Left lobe of liver (tissue), 2 donors: Measurements from ENCODE around the gene MAK. TPM values are rescaled to one million over a fixed set of nuclear protein-coding genes. Genes with fewer than 3 reads are reported as not detected.
"Not testable (repeated sequence)": the region's sequence is repeated elsewhere in the genome, so short reads cannot be mapped to it uniquely, and the experiment has no call there.

Experiments used
- ATAC-seq: fragments of 200-7000 bp; cut with Tn5 transposase; one replicate; pipeline ENCODE4 v1.9.1; 2020; ENCODE audit warnings: mild to moderate bottlenecking, moderate library complexity
- DNase-seq: peaks from one replicate; pipeline ENCODE4 v3.0.0-alpha.2; 2020; ENCODE audit warnings: low spot score
- total RNA-seq: library from RNA; stranded (reverse); gene quantifications from one replicate; pipeline ENCODE4 v1.2.1, GENCODE V29; 2021
- donor health status: DM: no; HTN: no; CAD: no; lungs with moderate emphysema.
- donor health status: DM: no; HTN: yes; CAD: no.

Gene MAK
- total RNA-seq, 1 donor from 2014 or later: not detected

- no peak for ATAC-seq
- DNase-seq: no peak
These were observed 45.3 kb downstream of the MAK start for GRCh38 chr6:10793035-10793434.

- no peak for DNase-seq
- ATAC-seq: no peak
These were observed 46.2 kb downstream of the MAK start for GRCh38 chr6:10792101-10792500.

GRCh38 chr6:10791673-10792072 lies 46.7 kb downstream of the MAK start:
- DNase-seq: no peak
- ATAC-seq: no peak

GRCh38 chr6:10779076-10779475 lies 59.3 kb downstream of the MAK start:
- ATAC-seq (no peak), DNase-seq (no peak)

GRCh38 chr6:10778230-10778629 lies 60.1 kb downstream of the MAK start:
- no peak for ATAC-seq
- no peak for DNase-seq

- ATAC-seq: no peak
These were observed 66.9 kb downstream of the MAK start for GRCh38 chr6:10771371-10771894.

GRCh38 chr6:10769419-10769818 lies 68.9 kb downstream of the MAK start:
- no peak for DNase-seq
- no peak for ATAC-seq

More at GRCh38 chr6:10771371-10771894, 66.9 kb downstream of the MAK start:
- no peak for DNase-seq

- DNase-seq: no peak
- no peak for ATAC-seq
These were observed 75.3 kb downstream of the MAK start for GRCh38 chr6:10763006-10763405.

GRCh38 chr6:10759884-10760329 lies 78.4 kb downstream of the MAK start:
- DNase-seq (no peak), ATAC-seq (no peak)

- DNase-seq (no peak), ATAC-seq (peak; percentile 56)
These were observed 79.0 kb downstream of the MAK start for GRCh38 chr6:10759312-10759839.

GRCh38 chr6:10756085-10756484 lies 82.3 kb downstream of the MAK start:
- DNase-seq: no peak
- no peak for ATAC-seq

- not testable (repeated sequence) for ATAC-seq
- peak; percentile 12 for DNase-seq
These were observed 86.6 kb downstream of the MAK start for GRCh38 chr6:10751757-10752156.

- not testable (repeated sequence) for ATAC-seq, DNase-seq
These were observed 87.8 kb downstream of the MAK start for GRCh38 chr6:10750568-10750967.

- ATAC-seq (no peak), DNase-seq (peak; percentile 18)
These were observed 88.6 kb downstream of the MAK start for GRCh38 chr6:10749734-10750133.

- peak; percentile 100 for DNase-seq
- peak; percentile 99 for ATAC-seq
These were observed 90.9 kb downstream of the MAK start, which contains the start of gene TMEM14B for GRCh38 chr6:10747251-10747972. Gene TMEM14B, plus strand, starts transcription at chr6:10747805. Its CDS starts 1,441 bp downstream, at chr6:10749246.

- ATAC-seq: no peak
- DNase-seq: no peak
These were observed 91.5 kb downstream of the MAK start for GRCh38 chr6:10746915-10747250.

GRCh38 chr6:10745116-10745515 lies 93.2 kb downstream of the MAK start:
- DNase-seq: peak; percentile 12
- ATAC-seq: no peak

GRCh38 chr6:10743515-10743914 lies 94.8 kb downstream of the MAK start:
- DNase-seq: no peak
- ATAC-seq: no peak

GRCh38 chr6:10742251-10742650 lies 96.1 kb downstream of the MAK start:
- DNase-seq (no peak), ATAC-seq (no peak)

- ATAC-seq, DNase-seq: not testable (repeated sequence)
These were observed 96.7 kb downstream of the MAK start for GRCh38 chr6:10741643-10742042.

- ATAC-seq: no peak
- no peak for DNase-seq
These were observed 98.3 kb downstream of the MAK start for GRCh38 chr6:10740061-10740460.

- DNase-seq (no peak), ATAC-seq (no peak)
These were observed 101.6 kb downstream of the MAK start for GRCh38 chr6:10736731-10737130.
